ENCODE results near the gene SORCS2.

GRCh38 chr4:7598939-7599790, 406.8 kb downstream of the SORCS2 start:
- TF ChIP-seq POLR2AphosphoS5 (IDR thresholded peaks at IDR 0.05) (no peak), CTCF (IDR thresholded peaks at IDR 0.05) (no peak)

Data from prostate gland (tissue), 2 donors.